ENCODE results near the gene PTEN. TPM values are rescaled to one million over a fixed set of nuclear protein-coding genes. Genes with fewer than 3 reads are reported as not detected.
A peak's percentile ranks its signal among the peaks of the same experiment; 100 is the strongest.
"Not testable (repeated sequence)": the region's sequence is repeated elsewhere in the genome, so short reads cannot be mapped to it uniquely, and the experiment has no call there.

Gene PTEN
- total RNA-seq (2014; rRNA removed; shearing (Covaris generic)) = 11.3 and 11.6 TPM in 2 replicates

GRCh38 chr10:87863053-87863943, at the start of gene PTEN, which contains the start of gene KLLN:
Gene PTEN (plus strand): TSS chr10:87863625. CDS start chr10:87864470, 845 bp downstream.
Gene KLLN (minus strand): TSS chr10:87863533. CDS start chr10:87862487, 1,046 bp downstream.
- DNase-seq (ENCODE audit: low spot score) = peak; percentile 77

GRCh38 chr10:87816163-87816897, 47.1 kb upstream of the PTEN start:
- no peak for DNase-seq (ENCODE audit: low spot score)

- DNase-seq (ENCODE audit: low spot score) = no peak
Measured at GRCh38 chr10:87816898-87817608, 46.4 kb upstream of the PTEN start.

- DNase-seq (ENCODE audit: low spot score) = peak; percentile 77
Measured at GRCh38 chr10:87817609-87818504, 45.6 kb upstream of the PTEN start, which contains the start of gene ATAD1. Gene ATAD1 (minus strand): TSS chr10:87818226. CDS start chr10:87814599, 3,627 bp downstream.

GRCh38 chr10:87818505-87819288, 44.7 kb upstream of the PTEN start:
- DNase-seq (ENCODE audit: low spot score) = peak; percentile 35

GRCh38 chr10:87819289-87819585, 44.2 kb upstream of the PTEN start:
- no peak for DNase-seq (ENCODE audit: low spot score)

GRCh38 chr10:87826653-87827052, 36.8 kb upstream of the PTEN start:
- no peak for DNase-seq (ENCODE audit: low spot score)

- DNase-seq (ENCODE audit: low spot score) = no peak
Measured at GRCh38 chr10:87827681-87828080, 35.7 kb upstream of the PTEN start.

- DNase-seq (ENCODE audit: low spot score) = not testable (repeated sequence)
Measured at GRCh38 chr10:87829051-87829450, 34.4 kb upstream of the PTEN start.

- no peak for DNase-seq (ENCODE audit: low spot score)
Measured at GRCh38 chr10:87829986-87830729, 33.3 kb upstream of the PTEN start.

GRCh38 chr10:87836098-87836497, 27.3 kb upstream of the PTEN start:
- no peak for DNase-seq (ENCODE audit: low spot score)

- DNase-seq (ENCODE audit: low spot score) = no peak
Measured at GRCh38 chr10:87837445-87837844, 26.0 kb upstream of the PTEN start.

GRCh38 chr10:87838650-87839049, 24.8 kb upstream of the PTEN start:
- no peak for DNase-seq (ENCODE audit: low spot score)

- no peak for DNase-seq (ENCODE audit: low spot score)
Measured at GRCh38 chr10:87841186-87841585, 22.2 kb upstream of the PTEN start.

- peak; percentile 84 for DNase-seq (ENCODE audit: low spot score)
Measured at GRCh38 chr10:87842220-87842641, 21.2 kb upstream of the PTEN start.

- peak; percentile 28 for DNase-seq (ENCODE audit: low spot score)
Measured at GRCh38 chr10:87842776-87843497, 20.5 kb upstream of the PTEN start.

GRCh38 chr10:87843714-87844113, 19.7 kb upstream of the PTEN start:
- DNase-seq (ENCODE audit: low spot score) = no peak

- peak; percentile 74 for DNase-seq (ENCODE audit: low spot score)
Measured at GRCh38 chr10:87844837-87845623, 18.4 kb upstream of the PTEN start.

Measured in A172 (cell line).